ENCODE data around the gene CCDC180. TPM values are rescaled to one million over a fixed set of nuclear protein-coding genes. Genes with fewer than 3 reads are reported as not detected.

Gene CCDC180
- total RNA-seq, 2 donors from 2014 or later = 5.8 to 9.7 TPM

- Histone ChIP-seq H3K4me1 (ENCODE audit: control insufficient read depth in 1 of 2, low read depth in 2 of 2) (peaks cover 3 to 15% of the 10 kb centered on the region in 2 donors), H3K27ac (no peak overlapping the region), H3K27me3 (replicated peaks; ENCODE audit: insufficient read depth) (no peaks in the 10 kb centered on the region), H3K9me3 (no peaks in the 10 kb centered on the region), H3K4me3 (no peak overlapping the region), H3K36me3 (peaks cover 26% of the 10 kb centered on the region)
- ATAC-seq (ENCODE audit: insufficient number of reproducible peaks, low FRiP score, low read depth) (no peak), DNase-seq (ENCODE audit: low spot score) (no peak)
- TF ChIP-seq CTCF (IDR thresholded peaks at IDR 0.05) = no peak
These were observed 2.6 kb downstream of the CCDC180 start for GRCh38 chr9:97310023-97310422.

- TF ChIP-seq CTCF (IDR thresholded peaks at IDR 0.05) = no peak
- peaks cover 3 to 15% of the 10 kb centered on the region in 2 donors for H3K4me1 ChIP-seq (ENCODE audit: control insufficient read depth in 1 of 2, low read depth in 2 of 2)
- no peaks in the 10 kb centered on the region for H3K27me3 ChIP-seq (replicated peaks; ENCODE audit: insufficient read depth)
- H3K27ac ChIP-seq = no peak overlapping the region
- ATAC-seq (ENCODE audit: insufficient number of reproducible peaks, low FRiP score, low read depth) (no peak), DNase-seq (ENCODE audit: low spot score) (no peak)
- no peak overlapping the region for H3K4me3 ChIP-seq
- peaks cover 31% of the 10 kb centered on the region for H3K36me3 ChIP-seq
- no peaks in the 10 kb centered on the region for H3K9me3 ChIP-seq
These were observed 3.4 kb downstream of the CCDC180 start for GRCh38 chr9:97310896-97311295.

GRCh38 chr9:97311798-97312500, 4.5 kb downstream of the CCDC180 start:
- DNase-seq (ENCODE audit: low spot score) = no peak
- no peak for ATAC-seq (ENCODE audit: insufficient number of reproducible peaks, low FRiP score, low read depth)
- no peaks in the 10 kb centered on the region for H3K9me3 ChIP-seq
- no peak overlapping the region for H3K27ac ChIP-seq
- no peak overlapping the region for H3K4me3 ChIP-seq
- no peaks in the 10 kb centered on the region for H3K27me3 ChIP-seq (replicated peaks; ENCODE audit: insufficient read depth)
- peaks cover 3 to 11% of the 10 kb centered on the region in 2 donors for H3K4me1 ChIP-seq (ENCODE audit: control insufficient read depth in 1 of 2, low read depth in 2 of 2)
- peaks cover 31% of the 10 kb centered on the region for H3K36me3 ChIP-seq
- TF ChIP-seq CTCF (IDR thresholded peaks at IDR 0.05) = no peak

GRCh38 chr9:97312556-97312955, 5.1 kb downstream of the CCDC180 start:
- H3K27me3 ChIP-seq (replicated peaks; ENCODE audit: insufficient read depth) = no peaks in the 10 kb centered on the region
- H3K36me3 ChIP-seq = peaks cover 33% of the 10 kb centered on the region
- H3K4me3 ChIP-seq = no peak overlapping the region
- DNase-seq (ENCODE audit: low spot score) = no peak
- TF ChIP-seq CTCF (IDR thresholded peaks at IDR 0.05) = no peak
- no peak overlapping the region for H3K27ac ChIP-seq
- H3K4me1 ChIP-seq (ENCODE audit: control insufficient read depth in 1 of 2, low read depth in 2 of 2) = peaks cover 0 to 5% of the 10 kb centered on the region in 2 donors
- ATAC-seq (ENCODE audit: insufficient number of reproducible peaks, low FRiP score, low read depth) = no peak
- H3K9me3 ChIP-seq = no peaks in the 10 kb centered on the region

- no peak for DNase-seq (ENCODE audit: low spot score)
- H3K9me3 ChIP-seq = no peaks in the 10 kb centered on the region
- no peak overlapping the region for H3K4me3 ChIP-seq
- peaks cover 37% of the 10 kb centered on the region for H3K36me3 ChIP-seq
- no peak for ATAC-seq (ENCODE audit: insufficient number of reproducible peaks, low FRiP score, low read depth)
- no peak for TF ChIP-seq CTCF (IDR thresholded peaks at IDR 0.05)
- no peak overlapping the region for H3K27ac ChIP-seq
- no peaks in the 10 kb centered on the region for H3K27me3 ChIP-seq (replicated peaks; ENCODE audit: insufficient read depth)
- H3K4me1 ChIP-seq (ENCODE audit: control insufficient read depth in 1 of 2, low read depth in 2 of 2) = no peaks in the 10 kb centered on the region
These were observed 5.8 kb downstream of the CCDC180 start for GRCh38 chr9:97313243-97313642.
